H1 (cell line): Measurements from ENCODE around the gene VASH1. TPM values are rescaled to one million over a fixed set of nuclear protein-coding genes. Genes with fewer than 3 reads are reported as not detected.

Source experiments
- polyA plus RNA-seq, 7 experiments: library from polyadenylated mRNA; depleted of rRNA in 3 of 7; stranded (reverse) in 5 of 7; unstranded in 2 of 7; fragments of >200 nt in 5 of 7; fragments of 200-250 nt in 2 of 7; gene quantifications; 1 replicate in 5 of 7; 2 replicates in 1 of 7; 4 replicates in 1 of 7; pipeline versions ENCODE4 v1.2.1 to v1.2.3, GENCODE V29; 2011 to 2013; ENCODE audit warnings: missing spikeins in 2 of 7, mixed read lengths in 2 of 7
- total RNA-seq: library from RNA; stranded (reverse); fragmentation: NEBNext Ultra II Directional; extraction: Animal tissue kit (Norgen Biotek cat#: 25700); gene quantifications from 2 replicates; pipeline ENCODE4 v1.2.1, GENCODE V29; 2021
- TF ChIP-seq, protein P1 (sequence below): fragments of 300-600 bp; sonication (generic); IDR thresholded peaks from 2 replicates; pipeline ENCODE4 v1.7.1; 2012; ENCODE audit warnings: low read length, moderate library complexity, mild to moderate bottlenecking, inconsistent platforms; ENCODE audit not compliant: insufficient replicate concordance

Gene VASH1
- total and polyA plus RNA-seq, 2 of the 8 experiments (the other 6 are each of a cell fraction or from before 2014, with no cell fraction given), result 3.1 to 6.4 TPM

DNA sequence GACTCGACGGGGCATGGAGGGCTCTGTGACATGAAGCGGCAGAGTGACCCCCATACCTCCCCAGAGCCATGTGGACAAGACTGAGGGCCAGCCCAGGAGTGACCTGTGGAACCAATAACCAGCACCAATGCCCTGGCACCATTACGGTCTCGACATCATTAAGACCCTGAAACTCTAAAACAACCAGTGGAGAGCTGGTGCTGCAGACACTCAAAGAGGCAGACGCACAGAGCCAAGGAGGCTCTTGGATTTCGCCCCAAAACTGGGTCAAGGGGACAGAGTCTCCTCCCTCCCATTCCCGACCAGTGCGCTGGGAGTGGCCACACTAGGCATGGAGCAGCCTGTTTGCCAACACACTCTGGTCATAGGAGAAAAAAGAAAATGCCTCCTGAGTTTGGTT, 41.6 kb upstream of the VASH1 start (continued):
- TF ChIP-seq, protein P1, sequence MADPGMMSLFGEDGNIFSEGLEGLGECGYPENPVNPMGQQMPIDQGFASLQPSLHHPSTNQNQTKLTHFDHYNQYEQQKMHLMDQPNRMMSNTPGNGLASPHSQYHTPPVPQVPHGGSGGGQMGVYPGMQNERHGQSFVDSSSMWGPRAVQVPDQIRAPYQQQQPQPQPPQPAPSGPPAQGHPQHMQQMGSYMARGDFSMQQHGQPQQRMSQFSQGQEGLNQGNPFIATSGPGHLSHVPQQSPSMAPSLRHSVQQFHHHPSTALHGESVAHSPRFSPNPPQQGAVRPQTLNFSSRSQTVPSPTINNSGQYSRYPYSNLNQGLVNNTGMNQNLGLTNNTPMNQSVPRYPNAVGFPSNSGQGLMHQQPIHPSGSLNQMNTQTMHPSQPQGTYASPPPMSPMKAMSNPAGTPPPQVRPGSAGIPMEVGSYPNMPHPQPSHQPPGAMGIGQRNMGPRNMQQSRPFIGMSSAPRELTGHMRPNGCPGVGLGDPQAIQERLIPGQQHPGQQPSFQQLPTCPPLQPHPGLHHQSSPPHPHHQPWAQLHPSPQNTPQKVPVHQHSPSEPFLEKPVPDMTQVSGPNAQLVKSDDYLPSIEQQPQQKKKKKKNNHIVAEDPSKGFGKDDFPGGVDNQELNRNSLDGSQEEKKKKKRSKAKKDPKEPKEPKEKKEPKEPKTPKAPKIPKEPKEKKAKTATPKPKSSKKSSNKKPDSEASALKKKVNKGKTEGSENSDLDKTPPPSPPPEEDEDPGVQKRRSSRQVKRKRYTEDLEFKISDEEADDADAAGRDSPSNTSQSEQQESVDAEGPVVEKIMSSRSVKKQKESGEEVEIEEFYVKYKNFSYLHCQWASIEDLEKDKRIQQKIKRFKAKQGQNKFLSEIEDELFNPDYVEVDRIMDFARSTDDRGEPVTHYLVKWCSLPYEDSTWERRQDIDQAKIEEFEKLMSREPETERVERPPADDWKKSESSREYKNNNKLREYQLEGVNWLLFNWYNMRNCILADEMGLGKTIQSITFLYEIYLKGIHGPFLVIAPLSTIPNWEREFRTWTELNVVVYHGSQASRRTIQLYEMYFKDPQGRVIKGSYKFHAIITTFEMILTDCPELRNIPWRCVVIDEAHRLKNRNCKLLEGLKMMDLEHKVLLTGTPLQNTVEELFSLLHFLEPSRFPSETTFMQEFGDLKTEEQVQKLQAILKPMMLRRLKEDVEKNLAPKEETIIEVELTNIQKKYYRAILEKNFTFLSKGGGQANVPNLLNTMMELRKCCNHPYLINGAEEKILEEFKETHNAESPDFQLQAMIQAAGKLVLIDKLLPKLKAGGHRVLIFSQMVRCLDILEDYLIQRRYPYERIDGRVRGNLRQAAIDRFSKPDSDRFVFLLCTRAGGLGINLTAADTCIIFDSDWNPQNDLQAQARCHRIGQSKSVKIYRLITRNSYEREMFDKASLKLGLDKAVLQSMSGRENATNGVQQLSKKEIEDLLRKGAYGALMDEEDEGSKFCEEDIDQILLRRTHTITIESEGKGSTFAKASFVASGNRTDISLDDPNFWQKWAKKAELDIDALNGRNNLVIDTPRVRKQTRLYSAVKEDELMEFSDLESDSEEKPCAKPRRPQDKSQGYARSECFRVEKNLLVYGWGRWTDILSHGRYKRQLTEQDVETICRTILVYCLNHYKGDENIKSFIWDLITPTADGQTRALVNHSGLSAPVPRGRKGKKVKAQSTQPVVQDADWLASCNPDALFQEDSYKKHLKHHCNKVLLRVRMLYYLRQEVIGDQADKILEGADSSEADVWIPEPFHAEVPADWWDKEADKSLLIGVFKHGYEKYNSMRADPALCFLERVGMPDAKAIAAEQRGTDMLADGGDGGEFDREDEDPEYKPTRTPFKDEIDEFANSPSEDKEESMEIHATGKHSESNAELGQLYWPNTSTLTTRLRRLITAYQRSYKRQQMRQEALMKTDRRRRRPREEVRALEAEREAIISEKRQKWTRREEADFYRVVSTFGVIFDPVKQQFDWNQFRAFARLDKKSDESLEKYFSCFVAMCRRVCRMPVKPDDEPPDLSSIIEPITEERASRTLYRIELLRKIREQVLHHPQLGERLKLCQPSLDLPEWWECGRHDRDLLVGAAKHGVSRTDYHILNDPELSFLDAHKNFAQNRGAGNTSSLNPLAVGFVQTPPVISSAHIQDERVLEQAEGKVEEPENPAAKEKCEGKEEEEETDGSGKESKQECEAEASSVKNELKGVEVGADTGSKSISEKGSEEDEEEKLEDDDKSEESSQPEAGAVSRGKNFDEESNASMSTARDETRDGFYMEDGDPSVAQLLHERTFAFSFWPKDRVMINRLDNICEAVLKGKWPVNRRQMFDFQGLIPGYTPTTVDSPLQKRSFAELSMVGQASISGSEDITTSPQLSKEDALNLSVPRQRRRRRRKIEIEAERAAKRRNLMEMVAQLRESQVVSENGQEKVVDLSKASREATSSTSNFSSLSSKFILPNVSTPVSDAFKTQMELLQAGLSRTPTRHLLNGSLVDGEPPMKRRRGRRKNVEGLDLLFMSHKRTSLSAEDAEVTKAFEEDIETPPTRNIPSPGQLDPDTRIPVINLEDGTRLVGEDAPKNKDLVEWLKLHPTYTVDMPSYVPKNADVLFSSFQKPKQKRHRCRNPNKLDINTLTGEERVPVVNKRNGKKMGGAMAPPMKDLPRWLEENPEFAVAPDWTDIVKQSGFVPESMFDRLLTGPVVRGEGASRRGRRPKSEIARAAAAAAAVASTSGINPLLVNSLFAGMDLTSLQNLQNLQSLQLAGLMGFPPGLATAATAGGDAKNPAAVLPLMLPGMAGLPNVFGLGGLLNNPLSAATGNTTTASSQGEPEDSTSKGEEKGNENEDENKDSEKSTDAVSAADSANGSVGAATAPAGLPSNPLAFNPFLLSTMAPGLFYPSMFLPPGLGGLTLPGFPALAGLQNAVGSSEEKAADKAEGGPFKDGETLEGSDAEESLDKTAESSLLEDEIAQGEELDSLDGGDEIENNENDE, result no peak
